ENCODE results near the gene ATRAID.

Gene ATRAID

DNA sequence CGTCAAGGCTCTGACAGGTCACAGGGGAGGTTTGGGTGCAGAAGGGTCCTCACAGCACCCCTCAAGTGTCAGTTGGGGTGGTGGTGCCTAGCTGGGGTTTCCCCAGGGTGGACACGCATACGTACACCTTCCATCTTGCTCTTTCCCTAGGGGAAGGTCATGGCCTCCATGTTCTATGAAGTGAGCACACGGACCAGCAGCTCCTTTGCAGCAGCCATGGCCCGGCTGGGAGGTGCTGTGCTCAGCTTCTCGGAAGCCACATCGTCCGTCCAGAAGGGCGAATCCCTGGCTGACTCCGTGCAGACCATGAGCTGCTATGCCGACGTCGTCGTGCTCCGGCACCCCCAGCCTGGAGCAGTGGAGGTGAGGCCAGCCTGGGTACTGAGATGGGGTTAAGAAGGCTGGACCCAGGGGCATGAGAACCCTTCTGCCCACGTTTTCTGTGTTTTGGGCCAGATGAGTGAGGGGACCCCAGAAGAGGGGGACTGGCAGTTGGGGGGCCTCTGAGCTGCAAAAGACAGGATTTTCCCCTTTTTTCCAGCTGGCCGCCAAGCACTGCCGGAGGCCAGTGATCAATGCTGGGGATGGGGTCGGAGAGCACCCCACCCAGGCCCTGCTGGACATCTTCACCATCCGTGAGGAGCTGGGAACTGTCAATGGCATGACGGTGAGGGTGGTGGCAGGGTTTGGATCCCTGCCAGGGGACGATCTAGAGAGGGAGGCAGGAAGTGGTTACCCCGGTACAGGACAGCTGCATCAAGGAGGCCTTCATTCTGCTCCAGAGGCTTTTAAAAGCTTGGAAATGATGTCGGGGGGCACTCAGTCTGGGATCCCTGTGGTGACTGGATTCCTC lies 30.1 kb downstream of the ATRAID start:
- no peaks in the 10 kb centered on the region for H3K27me3 ChIP-seq (ENCODE audit: insufficient read depth, low read depth)
- no peak overlapping the region for H2AFZ ChIP-seq (ENCODE audit: low read depth)
- no peaks in the 10 kb centered on the region for H3K4me1 ChIP-seq (ENCODE audit: low read depth, poor library complexity, severe bottlenecking)
- no peak overlapping the region for H3K27ac ChIP-seq
- no peak overlapping the region for H3K4me2 ChIP-seq
- H4K20me1 ChIP-seq (ENCODE audit: insufficient read depth), result no peaks in the 10 kb centered on the region
- TF ChIP-seq, protein P1, sequence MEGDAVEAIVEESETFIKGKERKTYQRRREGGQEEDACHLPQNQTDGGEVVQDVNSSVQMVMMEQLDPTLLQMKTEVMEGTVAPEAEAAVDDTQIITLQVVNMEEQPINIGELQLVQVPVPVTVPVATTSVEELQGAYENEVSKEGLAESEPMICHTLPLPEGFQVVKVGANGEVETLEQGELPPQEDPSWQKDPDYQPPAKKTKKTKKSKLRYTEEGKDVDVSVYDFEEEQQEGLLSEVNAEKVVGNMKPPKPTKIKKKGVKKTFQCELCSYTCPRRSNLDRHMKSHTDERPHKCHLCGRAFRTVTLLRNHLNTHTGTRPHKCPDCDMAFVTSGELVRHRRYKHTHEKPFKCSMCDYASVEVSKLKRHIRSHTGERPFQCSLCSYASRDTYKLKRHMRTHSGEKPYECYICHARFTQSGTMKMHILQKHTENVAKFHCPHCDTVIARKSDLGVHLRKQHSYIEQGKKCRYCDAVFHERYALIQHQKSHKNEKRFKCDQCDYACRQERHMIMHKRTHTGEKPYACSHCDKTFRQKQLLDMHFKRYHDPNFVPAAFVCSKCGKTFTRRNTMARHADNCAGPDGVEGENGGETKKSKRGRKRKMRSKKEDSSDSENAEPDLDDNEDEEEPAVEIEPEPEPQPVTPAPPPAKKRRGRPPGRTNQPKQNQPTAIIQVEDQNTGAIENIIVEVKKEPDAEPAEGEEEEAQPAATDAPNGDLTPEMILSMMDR (conservative IDR thresholded peaks at IDR 0.05; ENCODE audit: low read depth, low read length), result no peak
- no peaks in the 10 kb centered on the region for H3K79me2 ChIP-seq (ENCODE audit: insufficient read depth, low read depth)
- H3K4me3 ChIP-seq (IDR thresholded peaks at IDR 0.05; ENCODE audit: insufficient read depth, low read depth, low read length), result no peak overlapping the region
- H3K9ac ChIP-seq, result no peak overlapping the region
- peaks cover 13% of the 10 kb centered on the region; the same call in 1 of the 2 replicates for H3K36me3 ChIP-seq (ENCODE audit: insufficient read depth)

- Histone ChIP-seq H2AFZ (ENCODE audit: low read depth) (no peak overlapping the region), H3K36me3 (ENCODE audit: insufficient read depth) (peaks cover 8% of the 10 kb centered on the region; the same call in 1 of the 2 replicates), H3K9ac (no peak overlapping the region), H3K27ac (no peak overlapping the region), H3K79me2 (ENCODE audit: insufficient read depth, low read depth) (no peaks in the 10 kb centered on the region), H3K4me2 (no peak overlapping the region), H3K4me1 (ENCODE audit: low read depth, poor library complexity, severe bottlenecking) (no peaks in the 10 kb centered on the region), H4K20me1 (ENCODE audit: insufficient read depth) (no peaks in the 10 kb centered on the region), H3K27me3 (ENCODE audit: insufficient read depth, low read depth) (no peaks in the 10 kb centered on the region; the same call in 1 of the 2 replicates), H3K4me3 (IDR thresholded peaks at IDR 0.05; ENCODE audit: insufficient read depth, low read depth, low read length) (no peak overlapping the region)
- TF ChIP-seq, protein P1 (conservative IDR thresholded peaks at IDR 0.05; ENCODE audit: low read depth, low read length), result no peak
These were observed 30.7 kb downstream of the ATRAID start for GRCh38 chr2:27242614-27242951.

GRCh38 chr2:27243391-27244130 lies 31.7 kb downstream of the ATRAID start:
- Histone ChIP-seq H4K20me1 (ENCODE audit: insufficient read depth) (no peaks in the 10 kb centered on the region), H3K4me2 (no peak overlapping the region), H3K36me3 (ENCODE audit: insufficient read depth) (peaks cover 7% of the 10 kb centered on the region; the same call in 1 of the 2 replicates)

DNA sequence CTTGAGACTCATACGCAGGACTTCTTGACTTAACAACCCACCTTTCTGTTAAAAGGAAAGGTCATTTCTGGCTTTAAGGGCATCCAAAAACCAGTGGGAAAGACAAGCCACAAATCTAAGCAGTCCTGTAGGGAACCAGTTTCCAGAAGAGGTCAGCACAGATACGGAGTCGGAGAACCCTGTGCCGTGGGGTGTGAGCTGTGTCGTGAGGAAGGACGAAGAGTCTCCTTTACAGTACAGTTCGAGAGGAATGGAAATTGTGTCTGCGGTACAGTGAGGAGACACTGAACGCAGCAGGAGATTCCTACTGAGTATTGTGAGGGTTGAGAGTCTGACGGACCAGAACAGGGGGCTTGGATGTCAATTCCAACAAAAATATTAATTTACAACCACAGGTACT lies 33.3 kb downstream of the ATRAID start:
- TF ChIP-seq, protein P1 (conservative IDR thresholded peaks at IDR 0.05; ENCODE audit: low read depth, low read length), result no peak
- Histone ChIP-seq H3K4me1 (ENCODE audit: low read depth, poor library complexity, severe bottlenecking) (no peaks in the 10 kb centered on the region), H3K4me2 (no peak overlapping the region), H3K27ac (no peak overlapping the region), H3K4me3 (IDR thresholded peaks at IDR 0.05; ENCODE audit: insufficient read depth, low read depth, low read length) (no peak overlapping the region), H3K79me2 (ENCODE audit: insufficient read depth, low read depth) (no peaks in the 10 kb centered on the region), H3K36me3 (ENCODE audit: insufficient read depth) (peaks cover 7% of the 10 kb centered on the region; the same call in 1 of the 2 replicates), H4K20me1 (ENCODE audit: insufficient read depth) (no peaks in the 10 kb centered on the region), H2AFZ (ENCODE audit: low read depth) (no peak overlapping the region), H3K9ac (no peak overlapping the region), H3K27me3 (ENCODE audit: insufficient read depth, low read depth) (no peaks in the 10 kb centered on the region; the same call in 1 of the 2 replicates)

More at GRCh38 chr2:27243391-27244130, 31.7 kb downstream of the ATRAID start:
- Histone ChIP-seq H3K27ac (no peak overlapping the region), H3K4me1 (ENCODE audit: low read depth, poor library complexity, severe bottlenecking) (no peaks in the 10 kb centered on the region), H2AFZ (ENCODE audit: low read depth) (no peak overlapping the region), H3K79me2 (ENCODE audit: insufficient read depth, low read depth) (no peaks in the 10 kb centered on the region), H3K9ac (no peak overlapping the region), H3K27me3 (ENCODE audit: insufficient read depth, low read depth) (no peaks in the 10 kb centered on the region; the same call in 1 of the 2 replicates), H3K4me3 (IDR thresholded peaks at IDR 0.05; ENCODE audit: insufficient read depth, low read depth, low read length) (no peak overlapping the region)
- TF ChIP-seq, protein P1 (conservative IDR thresholded peaks at IDR 0.05; ENCODE audit: low read depth, low read length), result no peak

Data from KMS-11 (cell line).